ENCODE data around the gene PDE4A. TPM values are rescaled to one million over a fixed set of nuclear protein-coding genes. Genes with fewer than 3 reads are reported as not detected.

The PDE4A gene
- total and polyA plus RNA-seq, 9 donors = 1.2 to 4.0 (median 2.9) TPM

DNA sequence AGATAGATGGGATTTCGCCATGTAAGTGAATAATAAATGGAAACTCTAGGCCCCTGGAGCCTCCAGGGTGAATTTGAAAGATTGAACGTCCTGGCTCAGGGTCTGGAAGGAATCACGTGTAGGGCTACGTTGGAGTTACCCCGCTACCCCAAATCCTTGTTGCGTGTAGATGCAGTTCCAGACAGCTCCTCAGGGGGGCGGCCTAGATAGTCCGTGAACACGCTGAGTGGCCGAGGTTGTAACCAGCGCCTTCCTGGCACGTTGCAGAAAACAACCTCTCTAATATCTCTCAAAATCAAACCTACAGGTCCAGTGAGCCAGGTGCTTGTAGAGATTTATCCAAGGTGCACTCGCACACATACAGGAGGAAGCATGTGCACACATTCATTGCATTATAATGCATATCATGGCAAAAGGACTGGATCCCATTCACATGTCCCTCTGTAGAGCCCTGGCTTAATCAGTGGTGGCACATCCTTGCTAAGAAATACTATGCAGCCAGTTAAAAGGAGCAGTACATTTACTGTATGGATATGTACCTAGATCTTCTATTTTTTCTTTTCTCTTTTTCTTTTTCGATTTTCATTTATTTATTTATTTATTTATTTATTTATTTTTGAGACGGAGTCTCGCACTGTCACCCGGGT, 85.4 kb downstream of the PDE4A start:
- DNase-seq = peak; percentile 64
- 8% methylated on average over 12 of the region's 17 CpGs for WGBS (ENCODE audit: insufficient coverage)
- Histone ChIP-seq H3K27ac (ENCODE audit: low read length) (no peak overlapping the region), H3K36me3 (ENCODE audit: control insufficient read depth, insufficient read depth, low read length) (peaks cover 3% of the 10 kb centered on the region), H3K27me3 (ENCODE audit: control insufficient read depth, insufficient read depth, low read length) (peaks cover 12% of the 10 kb centered on the region), H3K9me3 (replicated peaks; ENCODE audit: control insufficient read depth, low read depth, low read length) (no peaks in the 10 kb centered on the region), H3K4me1 (ENCODE audit: control insufficient read depth, insufficient read depth, low read length) (peaks cover 14% of the 10 kb centered on the region), H3K4me3 (ENCODE audit: low read length) (no peak overlapping the region)

DNA sequence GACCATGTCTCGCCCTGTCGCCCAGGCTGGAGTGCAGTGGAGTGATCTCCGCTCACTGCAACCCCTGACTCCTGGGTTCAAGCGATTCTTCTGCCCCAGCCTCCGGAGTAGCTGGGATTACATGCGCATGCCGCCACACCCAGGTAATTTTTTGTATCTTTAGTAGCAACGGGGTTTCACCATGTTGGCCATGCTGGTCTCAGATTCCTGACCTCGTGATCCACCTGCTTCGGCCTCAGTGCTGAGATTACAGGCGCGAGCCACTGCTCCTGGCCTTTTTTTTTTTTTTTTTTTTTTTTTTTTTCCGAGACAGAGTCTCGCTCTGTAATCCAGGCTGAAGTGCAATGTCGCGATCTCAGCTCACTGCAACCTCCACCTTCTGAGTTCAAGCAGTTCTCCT, 87.7 kb downstream of the PDE4A start:
- no peak overlapping the region for H3K27ac ChIP-seq (ENCODE audit: low read length)
- H3K27me3 ChIP-seq (ENCODE audit: control insufficient read depth, insufficient read depth, low read length) = peaks cover 32% of the 10 kb centered on the region
- no peaks in the 10 kb centered on the region for H3K9me3 ChIP-seq (replicated peaks; ENCODE audit: control insufficient read depth, low read depth, low read length)
- H3K4me1 ChIP-seq (ENCODE audit: control insufficient read depth, insufficient read depth, low read length) = peaks cover 8% of the 10 kb centered on the region
- H3K36me3 ChIP-seq (ENCODE audit: control insufficient read depth, insufficient read depth, low read length) = no peaks in the 10 kb centered on the region
- DNase-seq = no peak
- 83% methylated on average over 12 of the region's 16 CpGs for WGBS (ENCODE audit: insufficient coverage)
- H3K4me3 ChIP-seq (ENCODE audit: low read length) = no peak overlapping the region

DNA sequence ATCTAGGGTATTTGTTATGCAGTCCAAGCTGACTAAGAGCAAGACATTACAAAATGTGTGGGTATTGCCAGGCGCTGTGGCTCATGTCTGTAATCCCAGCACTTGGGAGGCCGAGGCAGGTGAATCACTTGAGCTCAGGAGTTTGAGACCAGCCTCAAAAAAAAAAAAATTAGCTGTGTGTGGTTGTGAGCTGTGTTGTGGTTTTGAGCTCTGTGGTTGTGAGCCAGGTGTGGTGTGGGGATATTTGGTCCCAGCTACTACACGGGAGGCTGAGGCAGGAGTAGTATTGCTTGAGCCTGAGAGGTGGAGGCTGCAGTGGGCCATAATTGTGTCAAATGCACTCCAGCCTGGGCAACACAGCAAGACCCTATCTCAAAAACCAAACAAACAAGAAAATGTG, 88.4 kb downstream of the PDE4A start:
- no peak for DNase-seq
- Histone ChIP-seq H3K9me3 (replicated peaks; ENCODE audit: control insufficient read depth, low read depth, low read length) (no peaks in the 10 kb centered on the region), H3K4me1 (ENCODE audit: control insufficient read depth, insufficient read depth, low read length) (peaks cover 8% of the 10 kb centered on the region), H3K27ac (ENCODE audit: low read length) (no peak overlapping the region), H3K27me3 (ENCODE audit: control insufficient read depth, insufficient read depth, low read length) (peaks cover 38% of the 10 kb centered on the region), H3K4me3 (ENCODE audit: low read length) (no peak overlapping the region), H3K36me3 (ENCODE audit: control insufficient read depth, insufficient read depth, low read length) (no peaks in the 10 kb centered on the region)
- WGBS (ENCODE audit: insufficient coverage) = 90% methylated on average over 2 of the region's 3 CpGs

DNA sequence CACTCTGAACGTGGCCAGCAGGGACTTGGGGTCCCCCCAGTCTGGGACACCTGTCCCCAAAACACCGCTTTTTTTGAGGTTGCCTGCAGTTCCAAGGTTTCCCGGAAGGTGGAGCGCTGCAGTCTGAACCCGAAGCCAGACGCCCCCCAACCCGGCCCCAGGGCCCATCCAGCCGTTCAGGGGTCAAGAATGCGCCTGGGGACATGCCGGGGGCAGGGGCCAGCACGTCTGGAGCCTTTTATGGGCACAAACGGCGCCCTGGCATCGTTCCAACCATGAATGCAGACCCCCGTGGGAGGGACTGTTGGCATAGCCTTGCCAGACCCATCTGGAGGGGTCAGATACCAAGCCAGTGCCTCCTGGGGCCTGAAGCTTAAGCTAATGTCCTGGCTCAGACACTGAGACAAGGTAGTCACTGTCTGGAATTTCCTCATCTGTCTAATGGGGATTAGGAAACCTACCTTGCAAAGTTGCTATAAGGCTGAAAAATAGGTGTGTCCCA, 90.0 kb downstream of the PDE4A start:
- H3K27ac ChIP-seq (ENCODE audit: low read length) = no peak overlapping the region
- H3K4me1 ChIP-seq (ENCODE audit: control insufficient read depth, insufficient read depth, low read length) = peaks cover 8% of the 10 kb centered on the region
- no peaks in the 10 kb centered on the region for H3K36me3 ChIP-seq (ENCODE audit: control insufficient read depth, insufficient read depth, low read length)
- WGBS (ENCODE audit: insufficient coverage) = 3% methylated on average over 15 of the region's 15 CpGs
- no peak overlapping the region for H3K4me3 ChIP-seq (ENCODE audit: low read length)
- DNase-seq = peak; percentile 17
- peaks cover 55% of the 10 kb centered on the region for H3K27me3 ChIP-seq (ENCODE audit: control insufficient read depth, insufficient read depth, low read length)
- H3K9me3 ChIP-seq (replicated peaks; ENCODE audit: control insufficient read depth, low read depth, low read length) = no peaks in the 10 kb centered on the region

DNA sequence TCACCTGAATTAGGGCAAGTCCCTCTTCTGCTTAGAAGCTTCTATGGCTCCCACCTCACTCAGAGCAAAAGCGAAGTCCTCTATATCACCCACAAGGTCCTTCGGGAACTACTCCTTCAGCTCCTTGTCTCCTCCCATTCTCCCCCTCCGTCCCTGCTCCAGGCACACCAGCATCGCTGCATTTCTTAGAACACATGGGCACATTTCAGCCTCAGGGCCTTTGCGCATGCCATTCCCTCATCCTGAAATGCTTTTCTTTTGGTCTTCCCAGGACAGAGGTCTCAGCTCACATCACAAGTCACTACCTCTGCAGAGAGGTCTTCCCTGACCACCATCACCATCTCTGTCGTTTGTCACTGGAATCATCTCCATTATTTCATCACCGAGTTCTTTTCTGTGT, 92.9 kb downstream of the PDE4A start:
- no peaks in the 10 kb centered on the region for H3K9me3 ChIP-seq (replicated peaks; ENCODE audit: control insufficient read depth, low read depth, low read length)
- H3K4me3 ChIP-seq (ENCODE audit: low read length) = no peak overlapping the region
- H3K27ac ChIP-seq (ENCODE audit: low read length) = no peak overlapping the region
- H3K4me1 ChIP-seq (ENCODE audit: control insufficient read depth, insufficient read depth, low read length) = peaks cover 19% of the 10 kb centered on the region
- 77% methylated on average over 6 of the region's 7 CpGs for WGBS (ENCODE audit: insufficient coverage)
- no peaks in the 10 kb centered on the region for H3K36me3 ChIP-seq (ENCODE audit: control insufficient read depth, insufficient read depth, low read length)
- H3K27me3 ChIP-seq (ENCODE audit: control insufficient read depth, insufficient read depth, low read length) = peaks cover 83% of the 10 kb centered on the region
- DNase-seq = no peak

DNA sequence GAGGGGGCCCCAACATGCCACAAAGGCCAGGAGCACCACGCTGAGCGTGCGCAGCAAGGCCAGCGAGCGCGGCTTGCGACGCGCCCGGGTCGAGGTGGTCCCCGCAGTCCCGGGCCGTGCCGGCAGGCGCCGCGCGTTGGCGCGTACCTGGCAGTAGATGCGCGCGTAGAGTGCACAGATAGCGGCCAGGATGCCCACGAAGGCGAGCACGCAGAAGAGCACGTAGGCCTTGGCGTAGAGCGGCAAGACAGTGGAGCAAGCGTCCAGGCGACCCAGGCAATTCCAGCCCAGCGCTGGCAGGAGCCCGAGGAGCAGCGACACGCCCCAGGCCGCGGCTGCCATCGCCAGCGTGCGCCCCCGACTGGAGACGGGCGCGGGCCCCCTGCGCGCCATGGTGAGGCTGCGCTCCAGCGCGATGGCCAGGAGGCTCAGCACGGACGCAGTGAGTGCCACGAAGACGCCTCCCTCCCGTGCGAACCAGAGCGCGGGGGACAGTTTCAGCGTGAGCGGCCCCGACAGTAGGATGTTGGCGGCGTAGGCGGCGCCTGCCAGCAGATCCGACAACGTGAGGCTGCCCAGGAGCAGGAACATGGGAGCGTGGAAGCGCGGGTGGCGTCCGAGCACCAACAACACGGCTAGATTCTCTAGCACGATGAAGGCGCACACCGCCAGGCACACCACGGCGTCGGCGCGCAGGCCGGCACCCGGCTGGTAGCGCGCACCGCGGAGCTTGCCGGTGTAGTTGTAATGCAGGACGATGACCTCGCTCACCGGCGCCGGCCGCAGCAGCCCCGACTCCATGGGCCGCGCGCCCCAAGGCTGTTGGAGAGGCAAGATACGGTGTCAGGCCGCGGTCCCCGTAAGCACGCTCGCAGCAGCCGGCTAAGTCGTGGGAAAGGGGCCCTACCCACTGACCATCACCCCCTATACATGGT, 94.1 kb downstream of the PDE4A start:
- Histone ChIP-seq H3K27me3 (ENCODE audit: control insufficient read depth, insufficient read depth, low read length) (peaks cover 94% of the 10 kb centered on the region), H3K4me3 (ENCODE audit: low read length) (no peak overlapping the region), H3K27ac (ENCODE audit: low read length) (no peak overlapping the region), H3K36me3 (ENCODE audit: control insufficient read depth, insufficient read depth, low read length) (no peaks in the 10 kb centered on the region), H3K4me1 (ENCODE audit: control insufficient read depth, insufficient read depth, low read length) (peaks cover 29% of the 10 kb centered on the region), H3K9me3 (replicated peaks; ENCODE audit: control insufficient read depth, low read depth, low read length) (no peaks in the 10 kb centered on the region)
- WGBS (ENCODE audit: insufficient coverage) = 7% methylated on average over 95 of the region's 107 CpGs
- DNase-seq = no peak

DNA sequence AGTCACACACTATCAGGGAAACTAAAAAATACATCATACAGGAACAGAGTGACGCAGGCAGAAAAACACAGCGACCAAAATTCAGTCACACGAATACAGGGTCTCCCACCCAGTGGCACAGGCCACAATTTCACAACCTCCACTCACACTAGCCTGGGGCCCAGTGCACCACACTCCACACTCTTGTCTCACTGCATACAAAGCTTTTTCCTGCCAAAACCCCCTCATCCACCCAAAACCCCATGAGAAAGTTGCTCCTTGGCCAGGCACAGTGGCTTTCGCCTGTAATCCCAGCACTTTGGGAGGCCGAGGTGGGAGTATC, 95.7 kb downstream of the PDE4A start:
- WGBS (ENCODE audit: insufficient coverage) = 88% methylated on average over 3 of the region's 5 CpGs
- Histone ChIP-seq H3K4me3 (ENCODE audit: low read length) (no peak overlapping the region), H3K9me3 (replicated peaks; ENCODE audit: control insufficient read depth, low read depth, low read length) (no peaks in the 10 kb centered on the region), H3K4me1 (ENCODE audit: control insufficient read depth, insufficient read depth, low read length) (peaks cover 22% of the 10 kb centered on the region), H3K27ac (ENCODE audit: low read length) (no peak overlapping the region), H3K36me3 (ENCODE audit: control insufficient read depth, insufficient read depth, low read length) (no peaks in the 10 kb centered on the region), H3K27me3 (ENCODE audit: control insufficient read depth, insufficient read depth, low read length) (peaks cover 92% of the 10 kb centered on the region)
- DNase-seq = no peak

DNA sequence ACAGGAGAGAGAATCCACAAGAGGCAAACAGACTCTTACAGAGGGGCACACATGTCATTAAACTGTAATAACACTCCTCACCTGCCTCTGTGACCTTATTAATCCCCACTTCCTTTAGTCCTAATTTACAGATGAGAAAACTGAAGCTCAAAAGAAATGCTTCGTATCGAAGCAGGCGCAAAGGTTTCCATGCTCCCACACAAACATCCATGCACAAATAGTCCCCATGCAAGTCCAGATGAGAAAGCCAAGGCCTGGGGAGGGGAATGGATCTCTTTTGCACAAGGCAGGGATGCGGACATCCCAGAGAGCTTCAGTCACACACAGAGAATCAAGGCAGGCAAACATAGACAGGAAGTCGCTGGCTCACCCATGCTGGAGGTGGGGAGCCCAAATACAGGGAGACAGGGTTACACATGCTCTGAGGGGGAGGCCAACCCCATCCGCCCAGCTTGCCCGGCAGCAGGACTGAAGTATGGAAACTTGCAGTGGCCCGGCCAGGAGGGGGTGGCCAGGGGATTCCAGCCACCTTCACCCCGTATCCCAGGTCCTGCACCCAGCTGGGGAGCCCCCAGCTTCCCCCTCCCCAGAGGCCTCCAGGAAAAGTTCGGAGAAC, 96.4 kb downstream of the PDE4A start:
- Histone ChIP-seq H3K4me3 (ENCODE audit: low read length) (peak overlapping the region; percentile 21), H3K4me1 (ENCODE audit: control insufficient read depth, insufficient read depth, low read length) (peaks cover 22% of the 10 kb centered on the region), H3K27me3 (ENCODE audit: control insufficient read depth, insufficient read depth, low read length) (peaks cover 88% of the 10 kb centered on the region), H3K27ac (ENCODE audit: low read length) (no peak overlapping the region), H3K9me3 (replicated peaks; ENCODE audit: control insufficient read depth, low read depth, low read length) (no peaks in the 10 kb centered on the region), H3K36me3 (ENCODE audit: control insufficient read depth, insufficient read depth, low read length) (no peaks in the 10 kb centered on the region)
- DNase-seq = no peak
- WGBS (ENCODE audit: insufficient coverage) = 17% methylated on average over 4 of the region's 10 CpGs

DNA sequence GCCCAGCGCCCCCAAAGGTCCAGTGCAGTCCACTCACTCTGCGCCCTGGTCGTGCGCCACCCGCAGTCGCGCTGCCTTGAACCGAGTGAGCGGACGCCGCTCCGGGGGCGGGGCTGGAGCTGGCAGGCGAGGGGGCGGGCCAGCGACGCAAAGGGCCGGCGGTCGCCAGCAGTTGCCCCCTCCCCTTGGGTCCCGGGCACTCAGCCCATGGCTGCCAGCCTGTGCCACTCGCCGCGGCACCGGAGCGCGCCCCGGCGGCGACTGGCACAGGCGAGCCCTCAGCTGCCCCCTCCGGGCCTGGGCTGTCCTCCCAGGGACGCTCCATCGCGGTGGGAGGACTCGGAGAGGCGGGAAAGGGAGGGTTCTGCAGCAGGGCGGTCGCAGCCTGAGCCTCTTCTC, 97.0 kb downstream of the PDE4A start, which contains the start of gene S1PR5:
Gene S1PR5 (minus strand): TSS at position 87 of the 399 bp plus-strand sequence. CDS start 2,436 bp downstream, outside the sequence.
- Histone ChIP-seq H3K4me3 (ENCODE audit: low read length) (peak within 1 kb of the TSS; percentile 22), H3K27me3 (ENCODE audit: control insufficient read depth, insufficient read depth, low read length) (peaks cover 82% of the 10 kb centered on the region), H3K4me1 (ENCODE audit: control insufficient read depth, insufficient read depth, low read length) (peaks cover 22% of the 10 kb centered on the region), H3K36me3 (ENCODE audit: control insufficient read depth, insufficient read depth, low read length) (no peaks in the 10 kb centered on the region), H3K27ac (ENCODE audit: low read length) (peak within 1 kb of the TSS; percentile 55), H3K9me3 (replicated peaks; ENCODE audit: control insufficient read depth, low read depth, low read length) (no peaks in the 10 kb centered on the region)
- 1% methylated on average over 34 of the region's 39 CpGs for WGBS (ENCODE audit: insufficient coverage)
- peak; percentile 12 for DNase-seq

All from muscle of leg (tissue), 11 donors.